Small intestine (tissue), 7 donors: ENCODE measurements around the gene AEBP1. TPM values are rescaled to one million over a fixed set of nuclear protein-coding genes. Genes with fewer than 3 reads are reported as not detected.

Experiments used
- DNase-seq, 2 donors: peaks; one replicate each; pipeline versions ENCODE4 v3.0.0 to v3.0.0-alpha.2; 2013
- FAIRE-seq: peaks from 2 replicates; lab custom pipeline; 2012; peaks lifted over from hg19 to GRCh38; lab: Jason Lieb, UNC
- H3K27ac ChIP-seq, 3 donors: one replicate each; pipeline ENCODE4 v1.5.1; 2013; ENCODE audit warnings: low read length in 2 of 3, mild to moderate bottlenecking in 2 of 3, control low read depth in 1 of 3, inconsistent platforms in 1 of 3, low read depth in 1 of 3, moderate library complexity in 1 of 3
- H3K27me3 ChIP-seq, 3 donors: one replicate each; pipeline ENCODE4 v1.6.1; 2013; ENCODE audit warnings: low read length in 3 of 3, inconsistent platforms in 1 of 3; ENCODE audit not compliant: control insufficient read depth in 3 of 3, insufficient read depth in 3 of 3
- H3K36me3 ChIP-seq, 3 donors: one replicate each; pipeline ENCODE4 v1.6.1; 2013; ENCODE audit warnings: low read length in 3 of 3, inconsistent platforms in 1 of 3, low read depth in 1 of 3, mild to moderate bottlenecking in 1 of 3, moderate library complexity in 1 of 3; ENCODE audit not compliant: control insufficient read depth in 3 of 3, insufficient read depth in 2 of 3
- H3K4me1 ChIP-seq, 3 donors: one replicate each; pipeline ENCODE4 v1.6.1; 2013; ENCODE audit warnings: low read length in 2 of 3, inconsistent platforms in 1 of 3, low read depth in 1 of 3, mild to moderate bottlenecking in 1 of 3, moderate library complexity in 1 of 3; ENCODE audit not compliant: control insufficient read depth in 3 of 3, insufficient read depth in 2 of 3
- H3K4me3 ChIP-seq, 3 donors: one replicate each; pipeline ENCODE4 v1.5.1; 2013; ENCODE audit warnings: low read length in 3 of 3, control low read depth in 1 of 3, inconsistent platforms in 1 of 3, low read depth in 1 of 3, mild to moderate bottlenecking in 1 of 3, moderate library complexity in 1 of 3
- H3K9me3 ChIP-seq, 2 donors: one replicate each; pipeline ENCODE4 v1.6.1; 2013; ENCODE audit warnings: low read depth in 1 of 2, low read length in 1 of 2; ENCODE audit not compliant: control insufficient read depth in 2 of 2, insufficient read depth in 1 of 2
- WGBS, 3 donors: extraction: QIAGEN DNeasy Blood & Tissue Kit; methylation state at CpG; one replicate each; pipeline ENCODE4 v1.1.7; 2013; 5-methylcytosine and 5-hydroxymethylcytosine counted together
- polyA plus RNA-seq, 4 donors: library from polyadenylated mRNA; stranded (reverse) in 3 of 4; unstranded in 1 of 4; fragments of 200-250 nt in 3 of 4; fragments of 120-200 nt in 1 of 4; gene quantifications; one replicate each; pipeline versions ENCODE4 v1.2.1 to v1.2.3, GENCODE V29; 2013
- donor health status: healthy with polysubstance abuse.
- donor health status: control.
- donor health status: control.
- donor health status: Bipolar disorder and iron deficiency.
- donor health status: healthy.

The AEBP1 gene
- polyA plus RNA-seq, 4 donors = 1.3 to 34.8 (median 6.8) TPM

DNA sequence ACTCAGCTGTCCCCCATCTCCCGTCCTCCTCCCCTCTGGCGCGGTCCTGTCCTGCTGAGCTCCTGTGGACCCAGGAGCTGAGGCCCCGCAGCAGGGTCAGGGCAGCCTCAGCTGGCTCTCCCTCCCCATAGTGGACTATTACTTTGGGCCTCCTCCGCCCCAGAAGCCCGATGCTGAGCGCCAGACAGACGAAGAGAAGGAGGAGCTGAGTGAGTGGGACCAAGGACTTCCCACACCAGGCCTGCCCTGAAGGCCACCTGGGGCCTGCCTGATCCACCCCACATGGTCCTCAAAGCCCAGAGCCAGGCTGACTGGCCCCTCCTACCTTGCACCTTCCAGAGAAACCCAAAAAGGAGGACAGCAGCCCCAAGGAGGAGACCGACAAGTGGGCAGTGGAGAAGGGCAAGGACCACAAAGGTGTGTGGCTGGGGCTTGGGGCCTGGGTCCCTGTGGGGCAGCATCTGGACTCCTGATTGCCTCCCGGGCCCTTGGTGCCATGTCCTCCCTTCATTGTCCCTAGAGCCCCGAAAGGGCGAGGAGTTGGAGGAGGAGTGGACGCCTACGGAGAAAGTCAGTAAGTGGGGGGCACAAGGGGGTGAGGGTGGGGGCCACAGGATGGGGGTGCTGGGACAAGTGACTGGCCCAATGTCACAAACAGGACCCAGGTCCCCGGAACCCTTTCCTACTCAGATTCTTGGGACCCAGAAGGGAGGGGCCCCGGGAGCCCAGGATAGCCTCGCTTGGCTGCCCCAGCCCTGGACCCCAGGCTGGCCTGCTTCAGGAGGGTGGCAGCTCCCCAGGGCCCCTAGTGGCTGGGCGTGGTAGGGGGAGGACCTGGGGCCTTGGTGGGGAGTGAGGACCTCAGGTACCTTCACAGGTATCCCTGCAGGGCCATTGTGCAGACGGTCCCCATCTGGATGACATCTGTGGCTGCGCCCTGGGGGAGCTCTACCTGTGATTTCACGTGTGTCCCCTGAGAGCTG is 4.9 kb downstream of the AEBP1 start:
- 86 to 87% (median 86%) methylated on average over 17 to 21 of the region's 21 CpGs for WGBS, 3 donors
- Histone ChIP-seq H3K4me3 (no peak overlapping the region), H3K9me3 (no peaks in the 10 kb centered on the region), H3K4me1 (peaks cover 0 to 3% (median 0%) of the 10 kb centered on the region in 3 donors), H3K36me3 (peaks cover 0 to 27% (median 3%) of the 10 kb centered on the region in 3 donors), H3K27ac (no peak overlapping the region), H3K27me3 (peaks cover 0 to 32% (median 4%) of the 10 kb centered on the region in 3 donors)
- no peak for DNase-seq
- no peak for FAIRE-seq

DNA sequence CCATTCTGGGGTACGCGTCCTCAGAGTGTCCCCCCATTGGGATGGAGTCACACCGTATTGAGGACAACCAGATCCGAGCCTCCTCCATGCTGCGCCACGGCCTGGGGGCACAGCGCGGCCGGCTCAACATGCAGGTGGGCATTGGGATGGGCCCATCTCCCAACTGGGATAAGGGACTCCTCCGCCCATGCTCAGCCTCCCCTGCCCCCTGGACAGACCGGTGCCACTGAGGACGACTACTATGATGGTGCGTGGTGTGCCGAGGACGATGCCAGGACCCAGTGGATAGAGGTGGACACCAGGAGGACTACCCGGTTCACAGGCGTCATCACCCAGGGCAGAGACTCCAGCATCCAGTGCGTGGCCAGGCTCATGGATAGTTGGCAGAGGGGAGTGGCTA is 5.8 kb downstream of the AEBP1 start:
- Histone ChIP-seq H3K4me1 (peaks cover 0 to 3% (median 0%) of the 10 kb centered on the region in 3 donors), H3K36me3 (peaks cover 0 to 36% (median 3%) of the 10 kb centered on the region in 3 donors), H3K9me3 (no peaks in the 10 kb centered on the region), H3K27me3 (peaks cover 0 to 25% (median 4%) of the 10 kb centered on the region in 3 donors), H3K4me3 (no peak overlapping the region), H3K27ac (no peak overlapping the region)
- DNase-seq (no peak), FAIRE-seq (no peak)
- WGBS, 3 donors = 89 to 94% (median 91%) methylated on average over 13 to 18 of the region's 18 CpGs

DNA sequence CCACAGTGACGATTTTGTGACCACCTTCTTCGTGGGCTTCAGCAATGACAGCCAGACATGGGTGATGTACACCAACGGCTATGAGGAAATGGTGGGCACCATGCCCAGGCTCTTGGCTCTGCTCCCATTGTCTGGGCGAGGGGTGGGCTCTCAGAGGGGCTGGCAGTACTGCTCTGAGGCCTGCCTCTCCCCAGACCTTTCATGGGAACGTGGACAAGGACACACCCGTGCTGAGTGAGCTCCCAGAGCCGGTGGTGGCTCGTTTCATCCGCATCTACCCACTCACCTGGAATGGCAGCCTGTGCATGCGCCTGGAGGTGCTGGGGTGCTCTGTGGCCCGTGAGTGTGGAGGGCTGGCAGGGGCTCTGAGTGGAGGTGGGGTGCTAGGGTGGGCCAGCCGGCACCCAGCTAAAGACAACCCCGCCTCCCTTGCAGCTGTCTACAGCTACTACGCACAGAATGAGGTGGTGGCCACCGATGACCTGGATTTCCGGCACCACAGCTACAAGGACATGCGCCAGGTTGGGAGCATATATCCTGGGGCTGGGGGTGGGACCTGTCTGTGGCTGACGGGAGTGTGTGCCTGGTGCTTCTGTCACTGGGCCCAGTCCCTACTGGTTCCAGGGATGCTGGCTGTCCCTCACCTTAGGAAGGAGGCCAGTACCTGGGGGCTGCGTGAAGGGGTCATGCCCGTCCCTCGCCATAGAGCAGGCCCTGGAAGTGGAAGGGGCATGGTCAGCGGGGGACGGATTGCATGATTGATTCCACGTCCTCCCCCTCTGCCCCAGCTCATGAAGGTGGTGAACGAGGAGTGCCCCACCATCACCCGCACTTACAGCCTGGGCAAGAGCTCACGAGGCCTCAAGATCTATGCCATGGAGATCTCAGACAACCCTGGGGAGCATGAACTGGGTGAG is 6.8 kb downstream of the AEBP1 start:
- Histone ChIP-seq H3K4me3 (no peak overlapping the region), H3K27ac (no peak overlapping the region), H3K9me3 (no peaks in the 10 kb centered on the region), H3K36me3 (peaks cover 0 to 46% (median 3%) of the 10 kb centered on the region in 3 donors), H3K4me1 (peaks cover 0 to 3% (median 0%) of the 10 kb centered on the region in 3 donors), H3K27me3 (peaks cover 0 to 15% (median 1%) of the 10 kb centered on the region in 3 donors)
- WGBS, 3 donors = 67 to 77% (median 71%) methylated on average over 27 of the region's 27 CpGs
- FAIRE-seq (no peak), DNase-seq (no peak)

DNA sequence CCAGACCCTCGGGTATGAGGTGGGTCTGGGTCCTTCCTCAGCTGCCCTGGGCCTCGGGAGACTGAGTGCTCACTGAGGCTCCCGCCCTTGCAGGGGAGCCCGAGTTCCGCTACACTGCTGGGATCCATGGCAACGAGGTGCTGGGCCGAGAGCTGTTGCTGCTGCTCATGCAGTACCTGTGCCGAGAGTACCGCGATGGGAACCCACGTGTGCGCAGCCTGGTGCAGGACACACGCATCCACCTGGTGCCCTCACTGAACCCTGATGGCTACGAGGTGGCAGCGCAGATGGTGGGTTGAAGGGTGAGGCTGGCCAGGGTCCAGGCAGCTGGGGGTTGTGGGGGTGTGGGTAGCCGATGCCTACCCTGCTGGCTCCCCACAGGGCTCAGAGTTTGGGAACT is 7.6 kb downstream of the AEBP1 start:
- peaks cover 0 to 9% (median 0%) of the 10 kb centered on the region in 3 donors for H3K27me3 ChIP-seq
- WGBS, 3 donors = 40 to 83% (median 53%) methylated on average over 16 of the region's 16 CpGs
- no peak overlapping the region for H3K4me3 ChIP-seq
- H3K4me1 ChIP-seq = peaks cover 0 to 3% (median 0%) of the 10 kb centered on the region in 3 donors
- H3K36me3 ChIP-seq = peaks cover 0 to 54% (median 3%) of the 10 kb centered on the region in 3 donors
- DNase-seq (no peak), FAIRE-seq (no peak)
- no peak overlapping the region for H3K27ac ChIP-seq
- no peaks in the 10 kb centered on the region for H3K9me3 ChIP-seq

DNA sequence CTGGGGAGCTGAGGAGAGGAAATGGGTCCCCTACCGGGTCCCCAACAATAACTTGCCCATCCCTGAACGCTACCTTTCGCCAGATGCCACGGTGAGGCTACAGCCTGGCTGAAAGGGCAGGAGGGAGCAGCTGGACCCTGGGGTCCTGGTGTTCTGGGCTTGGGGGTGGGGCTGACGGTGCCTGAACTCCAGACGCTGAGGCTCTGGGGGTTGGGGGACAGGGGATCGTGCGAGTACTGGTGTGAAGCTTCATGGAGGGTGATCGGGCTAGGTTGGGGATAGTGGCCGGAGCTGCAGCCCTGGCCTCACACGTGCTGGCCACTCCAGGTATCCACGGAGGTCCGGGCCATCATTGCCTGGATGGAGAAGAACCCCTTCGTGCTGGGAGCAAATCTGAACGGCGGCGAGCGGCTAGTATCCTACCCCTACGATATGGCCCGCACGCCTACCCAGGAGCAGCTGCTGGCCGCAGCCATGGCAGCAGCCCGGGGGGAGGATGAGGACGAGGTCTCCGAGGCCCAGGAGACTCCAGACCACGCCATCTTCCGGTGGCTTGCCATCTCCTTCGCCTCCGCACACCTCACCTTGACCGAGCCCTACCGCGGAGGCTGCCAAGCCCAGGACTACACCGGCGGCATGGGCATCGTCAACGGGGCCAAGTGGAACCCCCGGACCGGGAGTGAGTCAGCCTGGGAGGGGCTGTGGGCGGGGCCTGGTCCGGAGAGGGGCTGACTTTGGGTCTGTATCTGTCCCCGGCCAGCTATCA is 8.3 kb downstream of the AEBP1 start:
- Histone ChIP-seq H3K4me1 (peaks cover 0 to 3% (median 0%) of the 10 kb centered on the region in 3 donors), H3K9me3 (no peaks in the 10 kb centered on the region), H3K27me3 (peaks cover 0 to 9% (median 0%) of the 10 kb centered on the region in 3 donors), H3K36me3 (peaks cover 0 to 55% (median 3%) of the 10 kb centered on the region in 3 donors), H3K27ac (no peak overlapping the region), H3K4me3 (no peak overlapping the region)
- FAIRE-seq (no peak), DNase-seq (peak; percentile 24 to 30)
- 29 to 68% (median 47%) methylated on average over 39 to 41 of the region's 41 CpGs for WGBS, 3 donors

DNA sequence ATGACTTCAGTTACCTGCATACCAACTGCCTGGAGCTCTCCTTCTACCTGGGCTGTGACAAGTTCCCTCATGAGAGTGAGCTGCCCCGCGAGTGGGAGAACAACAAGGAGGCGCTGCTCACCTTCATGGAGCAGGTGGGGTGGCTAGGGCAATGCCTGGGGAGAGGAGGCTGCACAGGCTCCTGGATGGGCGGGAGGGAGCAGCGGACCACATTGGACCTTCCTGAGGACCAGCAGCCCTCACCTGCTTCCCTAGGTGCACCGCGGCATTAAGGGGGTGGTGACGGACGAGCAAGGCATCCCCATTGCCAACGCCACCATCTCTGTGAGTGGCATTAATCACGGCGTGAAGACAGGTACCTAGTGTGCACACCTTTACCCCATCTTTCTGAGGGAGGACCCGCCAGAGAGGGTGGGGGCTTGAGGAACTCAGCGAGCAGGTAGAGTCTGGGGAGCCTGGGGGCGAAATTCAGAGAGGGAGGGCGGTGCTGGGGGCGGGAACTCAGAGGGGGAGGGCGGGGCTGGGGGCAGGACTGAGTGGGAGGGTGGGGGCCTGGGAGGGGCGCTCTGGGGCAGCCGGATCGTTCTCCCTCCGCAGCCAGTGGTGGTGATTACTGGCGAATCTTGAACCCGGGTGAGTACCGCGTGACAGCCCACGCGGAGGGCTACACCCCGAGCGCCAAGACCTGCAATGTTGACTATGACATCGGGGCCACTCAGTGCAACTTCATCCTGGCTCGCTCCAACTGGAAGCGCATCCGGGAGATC is 9.0 kb downstream of the AEBP1 start:
- no peak for FAIRE-seq
- peaks cover 0 to 9% (median 0%) of the 10 kb centered on the region in 3 donors for H3K27me3 ChIP-seq
- no peaks in the 10 kb centered on the region for H3K9me3 ChIP-seq
- H3K4me1 ChIP-seq = peaks cover 0 to 3% (median 0%) of the 10 kb centered on the region in 3 donors
- H3K4me3 ChIP-seq = no peak overlapping the region
- DNase-seq = no peak
- WGBS, 3 donors = 53 to 82% (median 74%) methylated on average over 23 to 34 of the region's 34 CpGs
- H3K27ac ChIP-seq = no peak overlapping the region
- H3K36me3 ChIP-seq = peaks cover 0 to 62% (median 3%) of the 10 kb centered on the region in 3 donors

DNA sequence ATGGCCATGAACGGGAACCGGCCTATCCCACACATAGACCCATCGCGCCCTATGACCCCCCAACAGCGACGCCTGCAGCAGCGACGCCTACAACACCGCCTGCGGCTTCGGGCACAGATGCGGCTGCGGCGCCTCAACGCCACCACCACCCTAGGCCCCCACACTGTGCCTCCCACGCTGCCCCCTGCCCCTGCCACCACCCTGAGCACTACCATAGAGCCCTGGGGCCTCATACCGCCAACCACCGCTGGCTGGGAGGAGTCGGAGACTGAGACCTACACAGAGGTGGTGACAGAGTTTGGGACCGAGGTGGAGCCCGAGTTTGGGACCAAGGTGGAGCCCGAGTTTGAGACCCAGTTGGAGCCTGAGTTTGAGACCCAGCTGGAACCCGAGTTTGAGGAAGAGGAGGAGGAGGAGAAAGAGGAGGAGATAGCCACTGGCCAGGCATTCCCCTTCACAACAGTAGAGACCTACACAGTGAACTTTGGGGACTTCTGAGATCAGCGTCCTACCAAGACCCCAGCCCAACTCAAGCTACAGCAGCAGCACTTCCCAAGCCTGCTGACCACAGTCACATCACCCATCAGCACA is 9.7 kb downstream of the AEBP1 start:
- no peak overlapping the region for H3K27ac ChIP-seq
- 92 to 95% (median 93%) methylated on average over 19 to 24 of the region's 24 CpGs for WGBS, 3 donors
- H3K9me3 ChIP-seq = no peaks in the 10 kb centered on the region
- H3K27me3 ChIP-seq = peaks cover 0 to 9% (median 0%) of the 10 kb centered on the region in 3 donors
- no peak overlapping the region for H3K4me3 ChIP-seq
- no peak for FAIRE-seq
- peaks cover 0 to 3% (median 0%) of the 10 kb centered on the region in 3 donors for H3K4me1 ChIP-seq
- H3K36me3 ChIP-seq = peaks cover 0 to 64% (median 3%) of the 10 kb centered on the region in 3 donors
- no peak for DNase-seq
